SK-N-SH treated with all-trans-retinoic acid at 6 μM for 48 hours (cell line): ENCODE results near the gene CKMT2.

Source experiments
- ARNTL ChIP-seq: fragments of 450-650 bp; formaldehyde crosslinking; IDR thresholded peaks from 2 replicates; pipeline ENCODE4 v1.5.0; 2020; ENCODE audit warnings: low read depth, mild to moderate bottlenecking, moderate library complexity, borderline replicate concordance
- CREB5 ChIP-seq: fragments of 250-450 bp; sonication (Bioruptor Pico); IDR thresholded peaks from 2 replicates; pipeline ENCODE4 v1.5.1; 2020; ENCODE audit warnings: low read depth, mild to moderate bottlenecking, moderate library complexity
- CSRNP3 ChIP-seq: fragments of 250-450 bp; sonication (Bioruptor Pico); IDR thresholded peaks from 2 replicates; pipeline ENCODE4 v1.5.1; 2021; ENCODE audit warnings: mild to moderate bottlenecking, moderate library complexity
- ESRRG ChIP-seq: fragments of 250-450 bp; sonication (Bioruptor Pico); IDR thresholded peaks from 2 replicates; pipeline ENCODE4 v1.6.1; 2021; ENCODE audit warnings: mild to moderate bottlenecking
- GLIS3 ChIP-seq: fragments of 250-450 bp; sonication (Bioruptor Pico); IDR thresholded peaks from 2 replicates; pipeline ENCODE4 v1.5.0; 2020; ENCODE audit warnings: mild to moderate bottlenecking, moderate library complexity
- ISL1 ChIP-seq: fragments of 250-450 bp; sonication (Bioruptor Pico); IDR thresholded peaks from 2 replicates; pipeline ENCODE4 v2.1.2; 2022; ENCODE audit warnings: mild to moderate bottlenecking, moderate library complexity
- PATZ1 ChIP-seq: fragments of 250-450 bp; sonication (Bioruptor Pico); IDR thresholded peaks from 2 replicates; pipeline ENCODE4 v1.8.0; 2020; ENCODE audit warnings: mild to moderate bottlenecking, moderate library complexity, borderline replicate concordance
- POU6F1 ChIP-seq: fragments of 250-450 bp; sonication (Bioruptor Pico); IDR thresholded peaks from 2 replicates; pipeline ENCODE4 v1.8.0; 2021; ENCODE audit warnings: low read depth, mild to moderate bottlenecking, moderate library complexity, borderline replicate concordance
- RARB ChIP-seq: fragments of 250-450 bp; sonication (Bioruptor Pico); IDR thresholded peaks from 2 replicates; pipeline ENCODE4 v1.8.0; 2021; ENCODE audit warnings: mild to moderate bottlenecking, moderate library complexity
- TSHZ2 ChIP-seq: fragments of 250-450 bp; sonication (Bioruptor Pico); IDR thresholded peaks from 2 replicates; pipeline ENCODE4 v1.5.0; 2020; ENCODE audit warnings: mild to moderate bottlenecking, moderate library complexity
- ZC3H10 ChIP-seq: fragments of 250-450 bp; sonication (Bioruptor Pico); IDR thresholded peaks from 2 replicates; pipeline ENCODE4 v1.5.1; 2021; ENCODE audit warnings: mild to moderate bottlenecking, moderate library complexity
- ZFP30 ChIP-seq: fragments of 450-650 bp; formaldehyde crosslinking; IDR thresholded peaks from 2 replicates; pipeline ENCODE4 v1.5.0; 2022; ENCODE audit warnings: mild to moderate bottlenecking, moderate library complexity
- ZNF565 ChIP-seq: fragments of 450-650 bp; formaldehyde crosslinking; conservative IDR thresholded peaks from 2 replicates; pipeline ENCODE4 v1.5.0; 2020; ENCODE audit warnings: low read depth, mild to moderate bottlenecking, moderate library complexity
- ZNF70 ChIP-seq: fragments of 450-650 bp; formaldehyde crosslinking; IDR thresholded peaks from 2 replicates; pipeline ENCODE4 v1.5.0; 2020; ENCODE audit warnings: mild to moderate bottlenecking, moderate library complexity

GRCh38 chr5:81194633-81195334 lies 38.3 kb upstream of the CKMT2 start:
- no peak for TF ChIP-seq CSRNP3 (CRISPR knock-in tag)
- no peak for TF ChIP-seq CREB5
- no peak for TF ChIP-seq ZNF565 (CRISPR knock-in tag)
- TF ChIP-seq POU6F1 = no peak
- TF ChIP-seq TSHZ2 (CRISPR knock-in tag) = no peak
- no peak for TF ChIP-seq ARNTL (CRISPR knock-in tag)
- TF ChIP-seq RARB (CRISPR knock-in tag) = no peak
- TF ChIP-seq ISL1 (CRISPR knock-in tag) = no peak
- no peak for TF ChIP-seq ESRRG (CRISPR knock-in tag)
- TF ChIP-seq ZFP30 (CRISPR knock-in tag) = no peak
- TF ChIP-seq ZNF70 = no peak
- TF ChIP-seq ZC3H10 (CRISPR knock-in tag) = no peak
- TF ChIP-seq PATZ1 (CRISPR knock-in tag) = no peak
- TF ChIP-seq GLIS3 (CRISPR knock-in tag) = no peak
